ENCODE measurements around the gene PARP12.

The PARP12 gene

GRCh38 chr7:140021603-140022002 is 41.1 kb downstream of the PARP12 start:
- no peak overlapping the region for H3K4me3 ChIP-seq (ENCODE audit: low read length)
- DNase-seq (ENCODE audit: low read depth): no peak
- TF ChIP-seq CTCF (conservative IDR thresholded peaks at IDR 0.05; ENCODE audit: low read length): no peak

GRCh38 chr7:140019606-140020005 is 43.1 kb downstream of the PARP12 start:
- no peak for DNase-seq (ENCODE audit: low read depth)
- TF ChIP-seq CTCF (conservative IDR thresholded peaks at IDR 0.05; ENCODE audit: low read length): no peak
- H3K4me3 ChIP-seq (ENCODE audit: low read length): no peak overlapping the region

- no peak for DNase-seq (ENCODE audit: low read depth)
- no peak overlapping the region for H3K4me3 ChIP-seq (ENCODE audit: low read length)
- TF ChIP-seq CTCF (conservative IDR thresholded peaks at IDR 0.05; ENCODE audit: low read length): no peak
Measured at GRCh38 chr7:140019172-140019571, 43.6 kb downstream of the PARP12 start.

- DNase-seq (ENCODE audit: low read depth): no peak
- TF ChIP-seq CTCF (conservative IDR thresholded peaks at IDR 0.05; ENCODE audit: low read length): no peak
- no peak overlapping the region for H3K4me3 ChIP-seq (ENCODE audit: low read length)
Measured at GRCh38 chr7:140018125-140019043, 44.4 kb downstream of the PARP12 start.

- no peak for DNase-seq (ENCODE audit: low read depth)
- H3K4me3 ChIP-seq (ENCODE audit: low read length): no peak overlapping the region
- TF ChIP-seq CTCF (conservative IDR thresholded peaks at IDR 0.05; ENCODE audit: low read length): no peak
Measured at GRCh38 chr7:140017543-140017942, 45.2 kb downstream of the PARP12 start.

GRCh38 chr7:140017034-140017433 is 45.7 kb downstream of the PARP12 start:
- H3K4me3 ChIP-seq (ENCODE audit: low read length): no peak overlapping the region
- DNase-seq (ENCODE audit: low read depth): no peak
- TF ChIP-seq CTCF (conservative IDR thresholded peaks at IDR 0.05; ENCODE audit: low read length): no peak

GRCh38 chr7:140016540-140016939 is 46.2 kb downstream of the PARP12 start:
- no peak for TF ChIP-seq CTCF (conservative IDR thresholded peaks at IDR 0.05; ENCODE audit: low read length)
- H3K4me3 ChIP-seq (ENCODE audit: low read length): no peak overlapping the region
- DNase-seq (ENCODE audit: low read depth): no peak

All from AG10803 (cell line).